OCI-LY3 (cell line): ENCODE data around the gene BCDIN3D.

Source experiments
- H2AFZ ChIP-seq: fragments of 200-600, 300-600 bp; shearing (Covaris generic); 2 replicates; pipeline ENCODE4 v1.6.0; 2014; ENCODE audit warnings: antibody characterized with exemption, low read depth, low read length
- H3K27ac ChIP-seq: fragments of 200-600, 300-600 bp; sonication (generic); 2 replicates; pipeline ENCODE4 v1.5.1; 2014; ENCODE audit warnings: mild to moderate bottlenecking, low read length, moderate library complexity, mixed read lengths
- H3K27me3 ChIP-seq: fragments of 200-600, 300-600 bp; sonication (generic); 2 replicates; pipeline ENCODE4 v1.6.1; 2014; ENCODE audit warnings: low read depth, low read length, mixed read lengths
- H3K36me3 ChIP-seq: fragments of 200-600, 300-600 bp; sonication (generic); replicated peaks from 2 replicates; pipeline ENCODE3; 2014; ENCODE audit warnings: low read depth, low read length, mixed read lengths
- H3K4me1 ChIP-seq: fragments of 300-600, 200-600 bp; sonication (generic); 2 replicates; pipeline ENCODE4 v1.6.1; 2014; ENCODE audit warnings: low read length, mixed read lengths
- H3K4me2 ChIP-seq: fragments of 200-600, 300-600 bp; sonication (generic); 2 replicates; pipeline ENCODE4 v1.6.1; 2014; ENCODE audit warnings: low read length, mixed read lengths
- H3K4me3 ChIP-seq: fragments of 300-600, 200-600 bp; sonication (generic); 2 replicates; pipeline ENCODE4 v1.5.1; 2014; ENCODE audit warnings: antibody characterized with exemption, mild to moderate bottlenecking, low read length, moderate library complexity
- H3K79me2 ChIP-seq: fragments of 300-600, 200-600 bp; shearing (Covaris generic); 2 replicates; pipeline ENCODE4 v1.6.1; 2014; ENCODE audit warnings: mild to moderate bottlenecking, low read length, mixed read lengths
- H3K9ac ChIP-seq: fragments of 300-600, 200-600 bp; shearing (Covaris generic); 2 replicates; pipeline ENCODE4 v1.6.0; 2014; ENCODE audit warnings: mild to moderate bottlenecking, low read length, moderate library complexity
- H3K9me3 ChIP-seq: fragments of 200-600, 300-600 bp; shearing (Covaris generic); 2 replicates; pipeline ENCODE4 v1.6.1; 2014; ENCODE audit warnings: low read length, mixed read lengths; ENCODE audit not compliant: insufficient read depth
- H4K20me1 ChIP-seq: fragments of 200-600, 300-600 bp; sonication (generic); 2 replicates; pipeline ENCODE4 v1.6.1; 2016; ENCODE audit warnings: low read length, mixed read lengths; ENCODE audit not compliant: insufficient read depth
- EZH2phosphoT487 ChIP-seq: fragments of 200-600 bp; shearing (Covaris generic); IDR thresholded peaks from 2 replicates; pipeline ENCODE4 v1.6.1; 2018; ENCODE audit warnings: antibody characterized with exemption, mixed run types, low read depth
- TF ChIP-seq, protein P1 (sequence below): fragments of 200-600, 300-600 bp; sonication (generic); IDR thresholded peaks from 2 replicates; pipeline ENCODE4 v1.5.1; 2014; ENCODE audit warnings: antibody characterized with exemption, low read length, low read depth

Gene BCDIN3D

DNA sequence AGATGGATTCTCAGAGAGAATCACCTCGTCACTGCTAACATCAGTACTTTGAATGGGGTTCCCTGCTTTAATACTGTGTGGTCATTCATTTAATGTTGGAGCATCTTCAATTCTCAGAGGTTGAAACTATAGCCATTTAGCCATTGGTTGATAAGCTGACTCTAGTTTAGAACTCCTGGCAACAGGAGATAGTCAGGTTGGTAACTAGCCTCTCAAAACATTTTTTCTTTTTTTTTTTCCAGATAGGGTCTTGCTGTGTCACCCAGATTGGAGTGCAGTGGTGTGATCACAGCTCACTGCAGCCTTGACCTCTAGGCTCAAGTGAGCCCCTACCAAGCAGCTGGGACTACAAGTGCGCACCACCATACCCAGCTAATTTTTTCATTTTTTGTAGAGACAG lies 11.2 kb downstream of the BCDIN3D start:
- peaks cover 11% of the 10 kb centered on the region for H3K4me1 ChIP-seq
- 0 out of 2 replicates have a peak, but pooled peaks cover 7% of the 10 kb centered on the region for H3K79me2 ChIP-seq
- TF ChIP-seq, protein P1, sequence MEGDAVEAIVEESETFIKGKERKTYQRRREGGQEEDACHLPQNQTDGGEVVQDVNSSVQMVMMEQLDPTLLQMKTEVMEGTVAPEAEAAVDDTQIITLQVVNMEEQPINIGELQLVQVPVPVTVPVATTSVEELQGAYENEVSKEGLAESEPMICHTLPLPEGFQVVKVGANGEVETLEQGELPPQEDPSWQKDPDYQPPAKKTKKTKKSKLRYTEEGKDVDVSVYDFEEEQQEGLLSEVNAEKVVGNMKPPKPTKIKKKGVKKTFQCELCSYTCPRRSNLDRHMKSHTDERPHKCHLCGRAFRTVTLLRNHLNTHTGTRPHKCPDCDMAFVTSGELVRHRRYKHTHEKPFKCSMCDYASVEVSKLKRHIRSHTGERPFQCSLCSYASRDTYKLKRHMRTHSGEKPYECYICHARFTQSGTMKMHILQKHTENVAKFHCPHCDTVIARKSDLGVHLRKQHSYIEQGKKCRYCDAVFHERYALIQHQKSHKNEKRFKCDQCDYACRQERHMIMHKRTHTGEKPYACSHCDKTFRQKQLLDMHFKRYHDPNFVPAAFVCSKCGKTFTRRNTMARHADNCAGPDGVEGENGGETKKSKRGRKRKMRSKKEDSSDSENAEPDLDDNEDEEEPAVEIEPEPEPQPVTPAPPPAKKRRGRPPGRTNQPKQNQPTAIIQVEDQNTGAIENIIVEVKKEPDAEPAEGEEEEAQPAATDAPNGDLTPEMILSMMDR = no peak
- no peaks in the 10 kb centered on the region for H3K27me3 ChIP-seq
- H3K9me3 ChIP-seq = no peaks in the 10 kb centered on the region
- no peaks in the 10 kb centered on the region for H4K20me1 ChIP-seq
- H3K9ac ChIP-seq = no peak overlapping the region
- no peak overlapping the region for H2AFZ ChIP-seq
- no peak overlapping the region for H3K27ac ChIP-seq
- no peak overlapping the region for H3K4me2 ChIP-seq
- H3K4me3 ChIP-seq = no peak overlapping the region
- no peaks in the 10 kb centered on the region for H3K36me3 ChIP-seq

DNA sequence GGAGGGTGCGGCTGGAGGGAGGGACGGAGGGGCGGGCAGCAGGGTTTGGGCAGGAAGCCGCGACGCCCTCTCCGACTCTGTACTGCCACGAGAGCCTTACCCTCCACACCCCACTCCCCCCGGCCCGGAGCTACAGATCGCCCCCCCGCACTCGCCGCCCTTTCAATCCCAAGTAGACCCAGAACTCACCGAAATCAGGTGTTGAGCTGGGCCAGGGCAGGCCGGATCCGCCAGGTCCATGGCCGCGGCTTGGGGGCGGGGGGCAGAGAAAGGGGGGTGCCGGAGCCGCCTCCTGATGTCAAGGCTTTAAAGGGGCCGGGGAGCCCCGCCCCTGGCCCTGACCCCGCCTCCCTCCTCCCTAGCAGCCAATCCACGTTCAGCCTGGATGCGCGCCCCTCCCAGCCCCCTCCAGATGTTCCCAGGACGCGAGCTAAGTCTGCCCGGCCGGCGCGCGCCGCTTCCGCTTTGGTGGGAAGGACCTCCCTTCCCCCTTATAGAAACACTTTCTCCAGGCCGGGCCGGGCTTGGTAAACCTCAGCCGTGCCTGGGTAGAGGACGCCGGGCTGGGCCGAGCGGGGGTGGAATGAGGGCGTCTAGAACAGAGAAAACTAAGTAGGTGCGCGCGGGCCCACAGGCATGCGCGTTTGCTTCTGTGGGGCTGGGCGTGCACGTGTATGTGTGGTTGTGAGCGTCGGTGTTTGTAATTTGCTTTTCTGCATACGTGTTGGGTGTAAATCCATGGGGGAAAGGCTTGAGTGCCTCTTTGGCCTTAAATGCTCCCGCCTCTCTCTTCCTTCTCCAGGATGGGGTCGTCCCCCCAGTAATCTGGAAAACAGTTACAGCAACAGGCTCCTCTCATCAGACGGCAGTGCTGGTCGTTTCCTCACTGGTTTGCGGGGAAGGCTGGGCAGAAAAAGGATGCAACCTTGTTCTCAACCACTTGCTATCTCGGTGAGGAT lies 14.5 kb downstream of the BCDIN3D start, which contains the start of gene NCKAP5L:
Gene NCKAP5L, minus strand, starts transcription at position 281 of the 959 bp plus-strand sequence. CDS start 24,369 bp downstream, outside the sequence.
- no peaks in the 10 kb centered on the region for H3K27me3 ChIP-seq
- H2AFZ ChIP-seq = peak within 1 kb of the TSS; percentile 88
- TF ChIP-seq EZH2phosphoT487 = no peak
- TF ChIP-seq, protein P1 = no peak
- H4K20me1 ChIP-seq = no peaks in the 10 kb centered on the region
- H3K4me3 ChIP-seq = peak within 1 kb of the TSS; percentile 87
- peaks cover 11% of the 10 kb centered on the region for H3K4me1 ChIP-seq
- H3K9ac ChIP-seq = peak within 1 kb of the TSS; percentile 67
- peak within 1 kb of the TSS; percentile 43; the same call in 1 of the 2 replicates for H3K27ac ChIP-seq
- no peaks in the 10 kb centered on the region for H3K36me3 ChIP-seq
- H3K9me3 ChIP-seq = no peaks in the 10 kb centered on the region
- H3K79me2 ChIP-seq = 0 out of 2 replicates have a peak, but pooled peaks cover 7% of the 10 kb centered on the region
- H3K4me2 ChIP-seq = peak within 1 kb of the TSS; percentile 96

DNA sequence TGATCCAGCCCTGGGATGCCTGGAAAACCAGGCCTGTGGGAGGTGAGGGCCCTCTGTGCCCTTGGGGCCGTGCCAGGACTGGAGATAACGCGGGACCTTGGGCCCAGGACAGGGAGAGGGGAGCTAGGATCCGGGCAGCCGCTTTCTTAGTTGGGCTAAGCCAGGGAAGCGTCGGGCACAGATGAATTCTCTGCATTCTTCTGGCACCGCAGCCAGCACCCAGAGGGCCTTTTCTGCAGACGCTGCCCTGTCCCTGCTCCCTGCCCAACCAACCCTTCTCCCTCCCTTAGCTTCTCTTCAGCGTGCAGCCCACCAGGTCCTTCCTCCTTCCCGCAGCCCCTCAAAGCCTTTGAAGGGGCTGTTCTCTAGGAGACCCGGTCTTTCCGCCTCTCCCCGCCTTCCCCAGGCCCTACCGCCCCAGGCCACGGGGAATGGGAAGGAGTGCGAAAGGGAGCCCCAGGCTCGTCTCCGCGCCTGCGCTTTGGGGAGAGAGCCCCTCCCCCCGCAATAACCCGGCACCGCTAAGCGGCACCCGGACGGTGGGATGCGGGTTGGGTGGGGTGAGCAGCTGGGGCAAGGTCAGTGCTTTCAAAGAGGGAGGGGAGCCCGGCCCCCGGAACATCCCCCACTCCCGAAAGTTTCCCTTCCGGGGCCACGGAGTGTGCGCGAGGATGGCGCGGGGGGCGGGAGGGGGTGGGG lies 15.4 kb downstream of the BCDIN3D start:
- H3K79me2 ChIP-seq = 0 out of 2 replicates have a peak, but pooled peaks cover 7% of the 10 kb centered on the region
- H2AFZ ChIP-seq = no peak overlapping the region
- no peaks in the 10 kb centered on the region for H3K9me3 ChIP-seq
- H3K4me1 ChIP-seq = peaks cover 11% of the 10 kb centered on the region
- H3K4me2 ChIP-seq = peak overlapping the region; percentile 71
- TF ChIP-seq EZH2phosphoT487 = no peak
- TF ChIP-seq, protein P1 = no peak
- H3K27me3 ChIP-seq = no peaks in the 10 kb centered on the region
- H3K4me3 ChIP-seq = peak overlapping the region; percentile 87
- no peaks in the 10 kb centered on the region for H3K36me3 ChIP-seq
- no peaks in the 10 kb centered on the region for H4K20me1 ChIP-seq
- no peak overlapping the region for H3K27ac ChIP-seq
- peak overlapping the region; percentile 61 for H3K9ac ChIP-seq

DNA sequence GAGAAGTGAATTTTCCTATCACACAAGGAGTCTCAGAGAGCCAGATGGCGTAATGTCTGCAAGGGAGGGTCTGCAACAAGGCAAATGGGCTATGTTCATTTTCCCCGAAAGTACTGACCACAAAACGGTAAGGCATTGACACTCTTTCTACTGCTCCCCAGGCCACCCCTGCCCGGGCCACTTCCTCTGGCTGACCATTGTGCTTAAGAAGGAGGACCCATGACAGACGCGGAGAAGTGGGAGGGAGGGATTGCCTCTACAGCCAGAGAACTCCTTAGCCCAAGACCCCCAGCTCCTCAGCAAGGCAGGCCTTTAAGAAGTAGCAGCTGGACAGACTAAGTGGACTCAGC lies 15.9 kb downstream of the BCDIN3D start:
- Histone ChIP-seq H3K36me3 (no peaks in the 10 kb centered on the region), H3K9me3 (no peaks in the 10 kb centered on the region), H3K27ac (no peak overlapping the region), H3K4me2 (peak overlapping the region; percentile 71), H3K4me3 (peak overlapping the region; percentile 87), H2AFZ (no peak overlapping the region), H3K27me3 (no peaks in the 10 kb centered on the region), H3K79me2 (0 out of 2 replicates have a peak, but pooled peaks cover 7% of the 10 kb centered on the region), H3K4me1 (peaks cover 11% of the 10 kb centered on the region), H3K9ac (peak overlapping the region; percentile 61), H4K20me1 (no peaks in the 10 kb centered on the region)
- TF ChIP-seq, protein P1 = no peak
- TF ChIP-seq EZH2phosphoT487 = no peak
